Measurements from ENCODE around the gene EGLN2.
"Not testable (repeated sequence)": the region's sequence is repeated elsewhere in the genome, so short reads cannot be mapped to it uniquely, and the experiment has no call there.

The EGLN2 gene

GRCh38 chr19:40819479-40820234, 20.7 kb downstream of the EGLN2 start:
- peak; percentile 23 to 57 for DNase-seq

GRCh38 chr19:40822161-40822560, 23.2 kb downstream of the EGLN2 start:
- DNase-seq, result no peak

- peak; percentile 81 to 87 for DNase-seq
Observed at GRCh38 chr19:40822704-40823553, 23.9 kb downstream of the EGLN2 start.

DNA sequence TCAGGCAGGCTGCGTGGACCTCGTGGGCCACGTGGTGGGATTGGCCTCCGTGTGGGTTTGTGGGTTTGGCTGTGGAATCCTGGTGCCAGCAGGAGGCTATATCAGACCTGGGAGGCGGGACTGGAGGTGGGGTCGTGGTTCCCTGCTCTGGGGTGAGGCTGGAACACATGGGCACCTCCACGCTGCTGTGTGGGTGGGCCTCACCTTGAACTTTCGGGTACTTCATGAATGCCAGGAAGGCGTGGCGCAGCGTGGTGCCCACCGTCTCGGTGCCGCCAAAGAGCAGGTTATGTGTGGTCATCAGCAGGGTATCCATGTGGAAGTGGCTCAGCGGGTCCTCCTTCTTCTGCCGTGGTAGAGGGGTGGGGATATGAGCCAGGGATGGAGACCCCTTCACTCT, 25.9 kb downstream of the EGLN2 start:
- not testable (repeated sequence) for DNase-seq

- DNase-seq, result not testable (repeated sequence)
Observed at GRCh38 chr19:40825460-40826095, 26.6 kb downstream of the EGLN2 start.

GRCh38 chr19:40826312-40826698, 27.3 kb downstream of the EGLN2 start:
- DNase-seq, result not testable (repeated sequence)

DNA sequence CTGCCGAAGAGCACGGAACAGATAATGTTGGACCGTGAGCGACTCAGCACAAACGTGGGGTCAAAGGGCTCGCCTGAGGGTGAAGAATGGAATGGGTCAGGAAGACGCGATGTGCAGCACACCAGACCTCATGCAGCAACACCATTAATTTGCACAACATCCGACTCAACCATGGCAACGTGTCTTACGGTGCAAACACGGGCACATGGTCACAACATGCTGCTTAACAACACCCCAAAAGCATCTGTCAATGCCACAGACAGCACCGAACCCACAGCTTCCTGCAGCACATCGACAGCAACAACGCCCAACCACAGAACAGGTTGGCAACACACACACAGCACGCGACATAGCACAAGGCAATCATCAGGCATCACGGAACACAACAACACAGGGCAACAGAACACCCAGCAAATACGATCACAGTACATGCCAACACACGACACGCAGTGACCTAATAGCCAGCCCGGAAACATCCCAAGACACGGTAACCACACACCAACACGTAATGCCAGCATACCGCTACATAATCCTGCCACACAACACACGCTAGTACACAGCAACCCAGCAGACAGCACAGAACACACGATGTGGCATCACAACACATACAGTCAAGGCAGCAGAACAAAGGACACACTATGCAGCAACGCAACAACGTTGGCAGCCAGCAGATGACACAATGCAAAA, 27.9 kb downstream of the EGLN2 start:
- DNase-seq, result not testable (repeated sequence)

DNA sequence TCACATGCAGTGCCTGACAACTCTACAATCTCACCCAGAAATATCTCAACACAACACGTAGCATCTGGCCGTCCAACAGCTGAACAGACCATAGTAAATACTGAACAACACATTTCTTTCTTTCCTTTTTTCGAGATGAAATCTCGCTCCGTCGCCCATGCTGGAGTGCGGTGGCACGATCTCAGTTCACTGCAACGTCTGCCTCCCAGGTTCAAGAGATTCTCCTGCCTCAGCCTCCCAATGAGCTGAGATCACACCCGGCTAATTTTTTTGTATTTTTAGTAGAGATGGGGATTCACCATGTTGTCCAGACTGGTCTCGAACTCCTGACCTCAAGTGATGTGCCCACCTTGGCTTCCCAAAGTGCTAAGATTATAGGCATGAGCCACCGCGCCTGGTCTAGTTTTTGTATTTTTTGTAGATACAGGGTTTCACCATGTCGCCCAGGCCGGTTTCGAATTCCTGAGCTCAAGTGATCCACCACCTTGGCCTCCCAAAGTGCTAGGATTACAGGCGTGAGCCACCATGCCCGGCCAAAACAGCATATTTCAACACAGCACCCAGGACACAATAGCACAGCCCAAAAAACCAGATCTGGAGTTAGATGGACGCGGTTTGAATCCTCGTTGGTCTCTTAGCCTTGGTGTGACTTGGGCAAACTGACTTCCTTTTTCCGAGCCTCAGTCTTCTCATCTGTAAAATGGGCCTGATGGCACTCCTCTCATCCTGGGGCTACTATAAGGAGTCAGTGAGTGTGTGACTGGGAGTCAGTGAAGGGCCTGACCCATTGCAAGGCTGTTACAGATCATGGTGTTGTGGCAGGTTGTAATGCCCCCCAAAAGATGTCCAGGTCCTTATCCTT, 28.6 kb downstream of the EGLN2 start:
- DNase-seq, result no peak

- no peak for DNase-seq
Observed at GRCh38 chr19:40829205-40829604, 30.2 kb downstream of the EGLN2 start.

DNA sequence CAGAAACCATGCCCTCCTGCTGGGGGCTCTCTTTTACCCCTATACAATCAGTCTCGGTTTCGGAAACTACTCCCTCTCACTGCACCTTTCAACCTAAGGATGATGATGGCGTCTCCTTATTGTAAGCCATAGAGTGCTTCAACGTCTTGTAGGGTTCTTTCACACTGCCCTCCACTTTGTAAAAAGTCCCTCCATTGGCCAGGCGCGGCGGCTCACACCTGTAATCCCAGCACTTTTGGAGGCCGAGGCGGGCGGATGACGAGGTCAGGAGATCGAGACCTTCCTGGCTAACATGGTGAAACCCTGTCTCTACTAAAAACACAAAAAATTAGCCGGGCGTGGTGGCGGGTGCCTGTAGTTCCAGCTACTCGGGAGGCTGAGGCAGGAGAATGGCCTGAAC, 31.8 kb downstream of the EGLN2 start:
- DNase-seq, result not testable (repeated sequence)

DNA sequence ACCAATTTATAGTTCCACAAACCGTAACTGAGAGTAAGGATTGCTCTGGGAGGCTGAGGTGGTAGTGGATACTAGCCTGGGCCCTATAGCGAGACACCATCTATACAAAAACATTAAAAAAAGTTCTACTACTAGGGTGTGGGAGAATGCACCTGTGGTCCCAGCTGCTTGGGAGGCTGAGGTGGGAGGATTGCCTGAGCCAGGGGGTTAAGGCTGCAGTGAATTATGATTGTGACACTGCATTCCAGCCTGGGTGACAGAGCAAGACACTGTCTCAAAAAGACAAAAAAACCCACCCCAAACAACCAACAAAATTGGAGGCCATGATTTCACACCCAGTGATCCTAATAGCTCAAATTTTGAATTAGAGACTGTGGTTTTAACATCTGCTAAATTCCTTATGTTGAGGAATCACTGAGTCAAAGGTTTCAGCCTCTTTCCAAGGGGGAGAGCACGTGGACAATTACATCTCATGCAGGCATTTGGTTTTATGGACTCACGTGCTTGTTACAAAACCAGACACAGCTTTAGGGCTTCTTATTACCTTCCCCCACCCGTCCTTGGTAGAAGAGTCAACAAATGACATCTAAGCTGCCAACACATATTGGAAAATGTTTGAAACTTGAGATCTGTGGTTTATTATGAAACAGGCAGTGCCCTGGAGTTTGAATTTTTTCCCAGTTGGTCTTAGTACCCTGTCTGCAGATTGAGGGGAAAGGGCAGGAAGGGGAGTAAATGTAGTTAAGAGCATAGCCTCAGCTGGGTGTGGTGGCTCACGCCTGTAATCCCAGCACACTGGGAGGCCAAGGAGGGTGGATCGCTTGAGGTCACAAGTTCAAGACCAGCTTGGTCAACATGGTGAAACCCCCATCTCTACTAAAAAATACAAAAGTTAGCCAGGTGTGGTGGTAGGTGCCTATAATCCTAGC, 32.8 kb downstream of the EGLN2 start:
- peak; percentile 53 to 60 for DNase-seq

- not testable (repeated sequence) for DNase-seq
Observed at GRCh38 chr19:40832431-40832790, 33.4 kb downstream of the EGLN2 start.

DNA sequence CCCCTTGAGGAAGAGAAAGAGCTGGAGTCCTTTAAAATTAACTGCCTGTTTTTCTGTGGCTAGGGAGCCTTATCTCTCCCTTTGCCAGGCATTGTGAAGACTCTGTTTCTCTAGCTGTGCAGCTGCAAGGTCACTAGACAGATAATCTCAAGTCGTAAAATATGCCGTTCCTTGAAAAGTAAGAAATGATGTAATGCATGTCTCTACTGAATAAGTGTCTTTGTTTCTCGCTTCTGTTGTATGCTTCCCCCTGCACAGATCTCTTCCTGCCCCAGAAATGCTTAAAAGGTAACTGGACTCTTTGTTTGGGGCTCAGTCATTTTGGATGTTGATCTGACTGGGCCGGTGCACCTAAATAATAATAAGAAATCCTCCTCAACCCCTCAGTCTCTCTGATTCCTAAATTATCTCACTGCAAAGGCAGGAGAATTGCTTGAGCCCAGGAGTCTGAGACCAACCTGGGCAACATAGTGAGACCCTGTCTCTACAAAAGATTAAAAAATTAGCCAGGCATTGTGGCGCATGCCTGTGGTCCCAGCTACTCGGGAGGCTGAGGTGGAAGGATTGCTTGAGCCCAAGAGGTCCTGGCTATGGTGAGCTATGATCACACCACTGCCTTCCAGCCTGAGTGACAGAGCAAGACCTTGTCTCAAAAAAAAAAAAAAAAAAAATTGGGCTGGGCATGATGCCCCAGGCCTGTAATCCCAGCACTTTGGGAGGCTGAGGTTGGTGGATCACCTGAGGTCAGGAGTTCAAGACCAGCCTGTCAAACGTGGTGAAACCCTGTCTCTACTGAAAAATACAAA, 34.9 kb downstream of the EGLN2 start:
- DNase-seq, result not testable (repeated sequence)

DNA sequence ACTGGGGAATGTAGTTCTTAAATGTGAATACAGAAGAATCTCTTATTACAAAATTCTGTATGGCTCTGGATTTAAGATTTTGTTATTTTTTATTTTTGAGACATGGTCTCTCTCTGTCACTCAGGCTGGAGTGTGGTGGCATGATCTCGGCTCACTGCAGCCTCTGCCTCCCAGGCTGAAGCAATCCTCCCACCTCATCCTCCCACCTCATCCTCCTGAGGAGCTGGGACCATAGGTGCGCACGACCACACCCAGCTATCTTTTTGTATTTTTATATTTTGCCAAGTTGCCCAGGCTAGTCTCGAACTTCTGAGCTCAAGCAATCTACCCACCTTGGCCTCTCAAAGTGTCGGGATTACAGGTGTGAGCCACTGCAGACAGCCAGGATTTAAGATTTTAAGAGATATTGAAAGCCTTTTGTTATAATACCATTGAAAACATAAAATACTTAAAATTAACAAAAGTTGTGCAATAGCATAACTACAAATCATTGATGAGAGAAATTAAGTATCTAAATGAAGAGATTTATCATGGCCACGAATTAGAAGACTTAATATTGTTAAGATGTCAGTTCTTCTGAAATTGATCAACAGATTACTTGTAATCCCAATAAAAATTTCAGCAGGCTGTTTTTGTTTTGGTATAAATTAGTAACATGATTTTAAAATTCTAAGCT, 37.9 kb downstream of the EGLN2 start:
- no peak for DNase-seq

DNA sequence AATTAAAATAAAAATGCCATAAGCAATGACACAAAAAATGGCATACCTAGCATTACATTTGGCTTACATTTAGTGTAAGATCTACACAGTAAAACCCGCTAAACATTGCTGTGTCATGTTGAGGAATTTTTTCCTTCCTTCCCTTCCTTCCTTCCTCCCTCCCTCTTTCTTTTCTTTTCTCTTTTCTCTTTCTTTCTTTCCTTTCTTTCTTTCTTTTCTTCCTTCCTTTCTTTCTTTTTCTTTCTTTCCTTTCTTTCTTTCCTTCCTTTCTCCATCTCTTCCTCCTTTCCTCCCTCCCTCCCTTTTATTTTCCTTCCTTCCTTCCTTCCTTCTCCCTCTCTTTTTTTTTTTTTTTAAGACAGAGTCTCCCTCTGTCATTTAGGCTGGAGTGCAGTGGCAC, 39.5 kb downstream of the EGLN2 start:
- DNase-seq, result not testable (repeated sequence)

GRCh38 chr19:40842012-40842411, 43.0 kb downstream of the EGLN2 start:
- not testable (repeated sequence) for DNase-seq

DNA sequence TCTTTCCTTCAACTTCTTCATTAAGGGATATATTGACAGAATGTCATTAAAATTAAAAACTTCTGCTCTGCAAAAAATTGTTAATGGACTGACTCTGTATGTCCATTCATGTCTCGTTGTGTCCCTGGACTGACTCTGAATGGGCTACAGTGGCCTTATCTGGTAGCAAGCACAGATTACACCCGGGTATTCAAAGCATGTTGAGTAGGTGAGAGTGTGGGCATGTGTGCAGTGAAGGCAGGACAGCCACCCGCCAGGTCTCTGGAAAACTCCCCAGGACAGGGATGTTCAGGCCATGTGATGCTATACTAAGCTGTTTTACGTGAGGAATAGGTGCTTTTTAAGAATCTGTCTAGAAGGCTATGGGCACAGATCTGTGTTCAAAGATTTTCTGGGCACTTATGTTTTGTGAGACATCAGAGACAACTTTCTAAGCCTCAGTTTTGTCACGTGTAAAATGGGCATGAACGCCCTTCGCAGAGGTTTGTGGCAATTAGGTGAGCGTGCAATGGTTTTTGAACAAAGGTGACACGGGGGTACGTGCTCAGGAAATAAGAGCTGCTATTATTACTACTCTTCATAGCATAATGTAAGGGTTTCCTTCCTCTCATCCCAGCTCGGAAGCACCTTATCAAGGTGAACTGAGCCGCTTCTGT, 44.1 kb downstream of the EGLN2 start:
- DNase-seq, result not testable (repeated sequence)

GRCh38 chr19:40843653-40844052, 44.7 kb downstream of the EGLN2 start:
- DNase-seq, result peak in 1 of 2 experiments; percentile 28

- DNase-seq, result not testable (repeated sequence)
Observed at GRCh38 chr19:40846722-40847121, 47.7 kb downstream of the EGLN2 start.

All from Kasumi-1 (cell line).